NT2/D1 (cell line): Measurements from ENCODE around the gene RAP2C.

Experiments used
- DNase-seq: peaks from one replicate; pipeline ENCODE4 v3.0.0-alpha.2; 2011; ENCODE audit warnings: low read depth, low spot score
- H3K27me3 ChIP-seq: 2 replicates; pipeline ENCODE4 v1.6.0; 2011; ENCODE audit warnings: mild to moderate bottlenecking; ENCODE audit not compliant: insufficient read length, insufficient read depth
- H3K36me3 ChIP-seq: 2 replicates; pipeline ENCODE4 v1.6.1; 2011; ENCODE audit warnings: mild to moderate bottlenecking, low read length, mixed read lengths; ENCODE audit not compliant: insufficient read depth, insufficient read length
- H3K4me1 ChIP-seq: 2 replicates; pipeline ENCODE4 v1.5.1; 2011; ENCODE audit not compliant: insufficient read depth, insufficient read length
- H3K4me3 ChIP-seq: 2 replicates; pipeline ENCODE4 v1.5.1; 2011; ENCODE audit warnings: low read depth; ENCODE audit not compliant: insufficient read length
- H3K9ac ChIP-seq: 2 replicates; pipeline ENCODE4 v1.6.0; 2011; ENCODE audit warnings: low read depth; ENCODE audit not compliant: insufficient read length
- H3K9me3 ChIP-seq: 2 replicates; pipeline ENCODE4 v1.5.1; 2011; ENCODE audit warnings: mild to moderate bottlenecking, low read length; ENCODE audit not compliant: insufficient read depth
- SUZ12 ChIP-seq: IDR thresholded peaks from 2 replicates; pipeline ENCODE4 v1.6.1; 2011; ENCODE audit not compliant: insufficient read length, insufficient read depth; ENCODE audit errors: extremely low read depth
- YY1 ChIP-seq: IDR thresholded peaks from 2 replicates; pipeline ENCODE4 v1.6.1; 2011; ENCODE audit not compliant: insufficient read length, insufficient read depth
- ZNF274 ChIP-seq: IDR thresholded peaks from 2 replicates; pipeline ENCODE4 v1.6.1; 2011; ENCODE audit warnings: mild to moderate bottlenecking, low read depth, low read length

Gene RAP2C

DNA sequence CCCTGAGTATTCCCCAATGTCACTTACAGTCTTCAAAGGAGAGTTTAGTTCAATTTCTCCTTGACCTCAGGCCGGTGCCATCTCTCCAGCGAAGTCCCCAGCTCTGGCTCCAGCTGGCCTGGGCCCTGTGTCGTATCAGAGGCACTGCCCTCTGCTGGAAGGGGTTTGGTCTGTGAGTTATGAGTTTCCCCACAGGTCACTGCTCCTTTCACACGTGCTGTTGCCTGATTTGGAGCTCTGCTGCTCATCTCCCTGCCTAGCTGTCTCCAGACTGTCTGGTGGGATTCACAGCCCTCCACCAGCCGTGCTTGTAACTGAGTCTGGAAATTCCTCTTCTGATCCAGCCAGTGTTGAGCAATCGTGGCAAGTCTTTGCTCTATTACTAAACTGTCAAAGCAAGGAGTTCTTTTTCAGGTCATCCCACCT is at the start of gene RAP2C:
TSS of gene RAP2C (minus strand) at position 105 of the 426 bp plus-strand sequence. CDS start 2,179 bp downstream, outside the sequence.
- Histone ChIP-seq H3K27me3 (no peaks in the 10 kb centered on the region), H3K9me3 (no peaks in the 10 kb centered on the region), H3K36me3 (peaks cover 3% of the 10 kb centered on the region), H3K4me1 (no peaks in the 10 kb centered on the region), H3K9ac (peak within 1 kb of the TSS; percentile 64), H3K4me3 (peak within 1 kb of the TSS; percentile 42)
- DNase-seq: peak; percentile 32
- no peak for TF ChIP-seq ZNF274
- no peak for TF ChIP-seq SUZ12
- no peak for TF ChIP-seq YY1

DNA sequence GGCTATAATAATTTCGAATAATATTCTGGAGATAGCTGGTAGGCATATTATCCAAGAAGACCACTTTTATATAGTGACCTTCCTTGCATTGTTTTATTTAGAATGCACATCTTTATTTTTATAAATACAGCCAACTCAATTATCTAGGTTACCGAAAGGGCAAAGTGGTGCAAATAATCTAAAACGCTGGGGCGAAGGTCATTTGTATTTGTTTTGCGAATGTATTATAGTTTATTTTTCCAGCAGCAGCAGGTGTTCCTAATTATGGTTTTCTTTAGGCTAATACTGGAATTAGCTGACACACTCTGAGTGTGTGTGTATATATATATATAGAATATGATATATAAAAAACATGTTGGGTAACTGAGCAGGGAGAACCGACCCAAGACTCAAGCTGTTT is 48.1 kb upstream of the RAP2C start:
- no peak overlapping the region for H3K4me3 ChIP-seq
- H3K4me1 ChIP-seq: no peaks in the 10 kb centered on the region
- no peaks in the 10 kb centered on the region for H3K36me3 ChIP-seq
- no peaks in the 10 kb centered on the region for H3K27me3 ChIP-seq
- no peak for TF ChIP-seq ZNF274
- no peak for TF ChIP-seq YY1
- no peak for TF ChIP-seq SUZ12
- no peaks in the 10 kb centered on the region for H3K9me3 ChIP-seq
- DNase-seq: no peak
- H3K9ac ChIP-seq: no peak overlapping the region

DNA sequence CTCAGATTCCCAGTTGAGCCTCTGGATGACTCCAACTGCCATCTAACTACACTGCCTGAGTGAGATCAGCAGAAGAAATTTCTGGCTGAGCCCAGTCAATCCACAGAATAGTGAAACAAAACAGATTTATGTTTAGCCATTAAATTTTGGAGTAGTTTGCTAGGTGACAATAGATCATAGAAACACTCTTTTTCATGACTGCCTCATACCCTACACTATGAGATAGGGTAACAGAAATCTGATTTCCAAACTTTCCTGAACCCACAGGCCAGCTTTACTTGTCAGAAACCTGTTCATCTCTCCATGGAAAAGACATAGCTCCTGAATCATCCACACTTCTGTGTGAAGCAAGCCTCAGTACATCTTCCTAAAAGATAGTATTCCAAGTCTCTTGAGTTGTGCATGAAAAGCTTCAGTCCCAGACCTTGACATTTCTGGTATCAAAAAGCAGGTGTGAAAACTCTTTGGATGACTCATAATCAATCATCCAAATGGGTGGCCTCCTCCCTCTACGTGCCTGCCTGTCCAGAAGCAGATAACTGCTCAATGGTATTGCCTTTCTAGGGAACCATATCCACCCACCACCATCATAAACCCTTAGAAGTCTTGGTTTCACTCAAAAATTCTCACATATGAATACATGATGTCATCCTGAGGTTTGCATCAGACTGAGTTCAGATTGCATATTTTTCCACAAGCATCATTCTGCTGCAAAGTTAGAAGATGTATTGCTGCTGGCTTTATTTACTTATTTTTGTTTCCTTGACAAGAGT is 47.5 kb upstream of the RAP2C start:
- no peak overlapping the region for H3K4me3 ChIP-seq
- H3K36me3 ChIP-seq: no peaks in the 10 kb centered on the region
- DNase-seq: no peak
- H3K9ac ChIP-seq: no peak overlapping the region
- H3K4me1 ChIP-seq: no peaks in the 10 kb centered on the region
- H3K27me3 ChIP-seq: no peaks in the 10 kb centered on the region
- H3K9me3 ChIP-seq: no peaks in the 10 kb centered on the region
- no peak for TF ChIP-seq ZNF274
- no peak for TF ChIP-seq YY1
- no peak for TF ChIP-seq SUZ12

DNA sequence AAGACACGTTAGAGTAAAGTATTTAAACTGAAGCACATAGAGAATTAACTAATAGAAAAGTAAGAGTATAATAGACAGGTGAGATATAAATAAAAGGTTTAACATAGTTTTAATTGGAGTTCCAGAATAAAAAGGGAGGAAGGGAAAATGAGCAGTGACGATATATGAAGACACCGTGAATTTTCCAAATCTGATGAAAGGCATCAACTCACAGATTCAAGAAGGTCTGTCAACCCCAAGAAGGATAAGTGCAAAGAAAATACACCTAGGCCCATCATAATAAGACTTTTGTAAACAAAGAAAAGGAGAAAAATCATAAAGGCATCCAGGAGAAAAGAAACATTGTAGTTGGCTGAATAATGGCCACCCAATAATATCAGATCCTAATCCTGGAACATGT is 43.9 kb upstream of the RAP2C start:
- DNase-seq: no peak
- H3K9ac ChIP-seq: no peak overlapping the region
- TF ChIP-seq YY1 (no peak), ZNF274 (no peak), SUZ12 (no peak)
- H3K36me3 ChIP-seq: no peaks in the 10 kb centered on the region
- no peaks in the 10 kb centered on the region for H3K27me3 ChIP-seq
- H3K9me3 ChIP-seq: no peaks in the 10 kb centered on the region
- H3K4me1 ChIP-seq: no peaks in the 10 kb centered on the region
- H3K4me3 ChIP-seq: no peak overlapping the region

GRCh38 chrX:132258509-132258908 is 39.3 kb upstream of the RAP2C start:
- H3K9me3 ChIP-seq: no peaks in the 10 kb centered on the region
- TF ChIP-seq SUZ12 (no peak), ZNF274 (no peak)
- DNase-seq: no peak
- no peaks in the 10 kb centered on the region for H3K36me3 ChIP-seq
- H3K4me3 ChIP-seq: no peak overlapping the region
- H3K9ac ChIP-seq: no peak overlapping the region
- no peaks in the 10 kb centered on the region for H3K27me3 ChIP-seq
- H3K4me1 ChIP-seq: no peaks in the 10 kb centered on the region

- no peak overlapping the region for H3K4me3 ChIP-seq
- H3K27me3 ChIP-seq: no peaks in the 10 kb centered on the region
- no peaks in the 10 kb centered on the region for H3K9me3 ChIP-seq
- no peaks in the 10 kb centered on the region for H3K4me1 ChIP-seq
- no peak overlapping the region for H3K9ac ChIP-seq
- no peak for DNase-seq
- no peak for TF ChIP-seq ZNF274
- no peaks in the 10 kb centered on the region for H3K36me3 ChIP-seq
Observed at GRCh38 chrX:132257116-132257515, 37.9 kb upstream of the RAP2C start.

DNA sequence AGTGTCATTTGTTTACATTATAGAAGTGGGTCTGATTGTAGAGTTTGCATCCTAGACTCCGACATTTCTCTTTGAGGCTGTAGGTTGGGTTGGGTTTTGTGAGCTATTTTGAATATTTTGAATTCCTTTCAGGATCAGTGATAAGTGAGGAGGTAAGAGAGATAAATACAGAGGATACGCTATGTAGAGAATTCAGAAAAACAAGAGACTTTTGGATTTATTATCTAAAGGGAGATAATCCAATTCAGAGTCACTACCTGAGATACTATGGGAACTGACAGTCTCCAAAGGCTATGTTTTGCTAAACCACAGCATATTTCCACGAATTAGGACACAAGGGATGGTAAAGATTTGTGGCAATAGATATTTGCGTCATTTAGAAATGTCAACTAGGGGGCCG is 16.9 kb upstream of the RAP2C start:
- DNase-seq: no peak
- Histone ChIP-seq H3K27me3 (no peaks in the 10 kb centered on the region), H3K9me3 (no peaks in the 10 kb centered on the region), H3K9ac (no peak overlapping the region), H3K4me3 (no peak overlapping the region), H3K4me1 (no peaks in the 10 kb centered on the region), H3K36me3 (no peaks in the 10 kb centered on the region)
- TF ChIP-seq ZNF274: no peak
- no peak for TF ChIP-seq SUZ12
- TF ChIP-seq YY1: no peak

DNA sequence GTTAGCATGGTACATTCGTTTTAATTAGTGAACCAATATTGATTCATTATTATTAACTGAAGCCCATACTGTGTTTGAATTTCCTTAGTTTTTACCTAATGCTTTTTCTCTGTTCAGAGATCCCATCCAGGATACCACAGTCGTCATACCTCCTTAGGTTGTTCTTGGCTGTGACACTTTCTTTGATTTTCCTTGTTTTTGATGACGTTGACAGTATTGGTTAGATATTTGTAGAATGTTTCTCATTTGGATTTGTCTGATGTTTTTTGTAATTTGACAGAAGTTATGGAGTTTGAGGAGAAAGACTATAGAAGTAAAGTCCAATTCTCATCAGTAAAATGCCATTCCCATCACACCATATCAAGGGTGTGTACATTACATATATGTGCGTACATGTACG is 16.2 kb upstream of the RAP2C start:
- DNase-seq: no peak
- TF ChIP-seq SUZ12: no peak
- TF ChIP-seq ZNF274: no peak
- TF ChIP-seq YY1: no peak
- H3K9me3 ChIP-seq: no peaks in the 10 kb centered on the region
- no peaks in the 10 kb centered on the region for H3K36me3 ChIP-seq
- H3K4me1 ChIP-seq: no peaks in the 10 kb centered on the region
- H3K4me3 ChIP-seq: no peak overlapping the region
- H3K9ac ChIP-seq: no peak overlapping the region
- no peaks in the 10 kb centered on the region for H3K27me3 ChIP-seq
